Activated CD8-positive, alpha-beta memory T cell treated with anti-CD3 and anti-CD28 coated beads, Interleukin-2, amount 10 ng/mL, durations not matched to agents 7 days and 5 days (primary cell): ENCODE measurements around the gene MB21D2. TPM values are rescaled to one million over a fixed set of nuclear protein-coding genes. Genes with fewer than 3 reads are reported as not detected.
A peak's percentile ranks its signal among the peaks of the same experiment; 100 is the strongest.

Experiments used
- ATAC-seq: fragments of 150-1000 bp; cut with Tn5 transposase; one replicate; pipeline ENCODE4 v1.10.0; 2021; ENCODE audit warnings: moderate library complexity
- CTCF ChIA-PET: fragments of 350-600 bp; sonication (Branson Sonifier 250); formaldehyde crosslinking; loops from one replicate; lab custom pipeline; 2021; ENCODE audit warnings: antibody characterized with exemption; lab: Charles Lee
- DNase-seq: peaks from one replicate; pipeline ENCODE4 v3.0.0-alpha.2; 2020
- H3K27ac Mint-ChIP-seq: one replicate; pipeline ENCODE4 v1.8.0; 2021; ENCODE audit warnings: mild to moderate bottlenecking, mixed read lengths
- H3K27me3 Mint-ChIP-seq: one replicate; pipeline ENCODE4 v1.8.0; 2021; ENCODE audit warnings: mixed read lengths
- H3K36me3 Mint-ChIP-seq: one replicate; pipeline ENCODE4 v1.8.0; 2021; ENCODE audit warnings: mild to moderate bottlenecking, mixed read lengths
- H3K4me1 Mint-ChIP-seq: one replicate; pipeline ENCODE4 v1.8.0; 2021; ENCODE audit warnings: mixed read lengths
- H3K4me3 Mint-ChIP-seq: one replicate; pipeline ENCODE4 v1.8.0; 2021; ENCODE audit warnings: mild to moderate bottlenecking, moderate library complexity, mixed read lengths
- H3K9me3 Mint-ChIP-seq: one replicate; pipeline ENCODE4 v1.8.0; 2022; ENCODE audit warnings: low read depth, mixed read lengths
- total RNA-seq, 2 experiments: library from RNA; stranded (reverse); gene quantifications; one replicate each; pipeline ENCODE4 v1.2.3, GENCODE V29; 2021

The MB21D2 gene
- total RNA-seq, 2 experiments from 2014 or later = 2.7 to 7.0 TPM

- Mint-ChIP-seq H3K27ac (peak overlapping the region; percentile 70), H3K27me3 (peaks cover 73% of the 10 kb centered on the region), H3K36me3 (no peaks in the 10 kb centered on the region), H3K4me1 (peaks cover 25% of the 10 kb centered on the region), H3K9me3 (no peaks in the 10 kb centered on the region), H3K4me3 (peak overlapping the region; percentile 80)
- CTCF ChIA-PET = interaction anchor here (1.3 to 1.8 kb wide), 4 partner anchors 17 to 103 kb away, joined by 5 to 9 read pairs (median 6); no protein-coding TSS in a partner anchor
- ATAC-seq (no peak), DNase-seq (no peak)
These were observed 1.2 kb downstream of the MB21D2 start for GRCh38 chr3:192916371-192917027.

- Mint-ChIP-seq H3K27ac (no peak overlapping the region), H3K4me3 (peak overlapping the region; percentile 45), H3K4me1 (peaks cover 25% of the 10 kb centered on the region), H3K27me3 (peaks cover 70% of the 10 kb centered on the region), H3K36me3 (no peaks in the 10 kb centered on the region), H3K9me3 (no peaks in the 10 kb centered on the region)
- CTCF ChIA-PET = interaction anchor here (1.3 to 1.6 kb wide), 2 partner anchors 14 to 99 kb away, joined by 3 to 9 read pairs; no protein-coding TSS in a partner anchor
- DNase-seq (no peak), ATAC-seq (no peak)
These were observed 1.9 kb downstream of the MB21D2 start for GRCh38 chr3:192915722-192916121.

GRCh38 chr3:192915304-192915703 is 2.4 kb downstream of the MB21D2 start:
- Mint-ChIP-seq H3K9me3 (no peaks in the 10 kb centered on the region), H3K4me1 (peaks cover 25% of the 10 kb centered on the region), H3K4me3 (peak overlapping the region; percentile 28), H3K27ac (no peak overlapping the region), H3K36me3 (no peaks in the 10 kb centered on the region), H3K27me3 (peaks cover 66% of the 10 kb centered on the region)
- DNase-seq (no peak), ATAC-seq (no peak)
- CTCF ChIA-PET = interaction anchor here (1.3 to 1.6 kb wide), 2 partner anchors 13 to 99 kb away, joined by 3 to 9 read pairs; no protein-coding TSS in a partner anchor

DNA sequence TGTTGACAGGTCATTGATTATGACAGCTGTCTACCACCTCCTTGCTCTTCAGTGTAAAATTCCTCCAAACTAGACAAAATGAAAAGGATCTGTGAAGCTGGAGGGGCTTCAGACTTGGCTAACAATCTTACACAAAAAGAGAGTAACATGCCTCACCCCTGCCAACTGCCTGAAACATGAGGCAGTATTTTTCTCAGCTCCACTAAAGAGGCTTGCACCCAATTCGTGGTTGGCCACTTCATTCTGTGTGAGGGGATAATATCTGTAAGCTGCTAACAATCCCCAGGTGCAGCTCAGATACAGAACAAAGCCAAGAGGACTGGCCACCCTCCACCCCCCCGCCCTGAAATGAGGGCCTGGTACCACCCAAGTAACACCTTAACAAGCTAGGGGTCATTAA is 2.8 kb downstream of the MB21D2 start:
- peaks cover 61% of the 10 kb centered on the region for H3K27me3 Mint-ChIP-seq
- no peak for DNase-seq
- peaks cover 25% of the 10 kb centered on the region for H3K4me1 Mint-ChIP-seq
- H3K9me3 Mint-ChIP-seq = no peaks in the 10 kb centered on the region
- ATAC-seq = no peak
- no peaks in the 10 kb centered on the region for H3K36me3 Mint-ChIP-seq
- no peak overlapping the region for H3K4me3 Mint-ChIP-seq
- H3K27ac Mint-ChIP-seq = no peak overlapping the region
- CTCF ChIA-PET = interaction anchor here (1.3 to 1.6 kb wide), 2 partner anchors 13 to 98 kb away, joined by 3 to 9 read pairs; no protein-coding TSS in a partner anchor

DNA sequence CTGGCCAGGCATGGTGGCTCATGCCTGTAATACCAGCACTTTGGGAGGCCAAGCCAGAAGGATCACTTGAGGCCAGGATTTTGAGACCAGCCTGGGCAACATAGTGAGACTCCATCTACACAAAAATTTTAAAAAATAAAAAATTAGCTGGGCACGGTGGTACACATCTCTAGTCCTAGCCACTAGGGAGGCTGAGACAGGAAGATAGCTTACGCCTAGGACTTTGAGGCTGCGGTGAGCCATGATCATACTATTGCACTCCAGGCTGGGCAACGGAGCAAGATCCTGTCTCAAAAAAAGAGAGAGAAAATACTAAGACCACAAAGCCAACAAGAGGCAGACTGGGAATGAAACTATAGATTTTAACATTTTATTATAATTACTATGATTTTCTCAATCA is 4.1 kb downstream of the MB21D2 start:
- Mint-ChIP-seq H3K27me3 (peaks cover 48% of the 10 kb centered on the region), H3K36me3 (no peaks in the 10 kb centered on the region), H3K27ac (no peak overlapping the region), H3K4me3 (no peak overlapping the region), H3K9me3 (no peaks in the 10 kb centered on the region), H3K4me1 (peaks cover 21% of the 10 kb centered on the region)
- no peak for ATAC-seq
- DNase-seq = no peak
- CTCF ChIA-PET = interaction anchor here (0.7 kb wide), 1 partner anchor 97 kb away, joined by 3 read pairs; no protein-coding TSS in a partner anchor

GRCh38 chr3:192911293-192911692 is 6.4 kb downstream of the MB21D2 start:
- H3K27me3 Mint-ChIP-seq = peaks cover 28% of the 10 kb centered on the region
- H3K27ac Mint-ChIP-seq = no peak overlapping the region
- no peak for DNase-seq
- peaks cover 16% of the 10 kb centered on the region for H3K4me1 Mint-ChIP-seq
- no peak for ATAC-seq
- no peak overlapping the region for H3K4me3 Mint-ChIP-seq
- H3K9me3 Mint-ChIP-seq = no peaks in the 10 kb centered on the region
- H3K36me3 Mint-ChIP-seq = peaks cover 1% of the 10 kb centered on the region
- CTCF ChIA-PET = no interaction called here

- DNase-seq = no peak
- no peak for ATAC-seq
- CTCF ChIA-PET = interaction anchor here (0.8 kb wide), 1 partner anchor 84 kb away, joined by 3 read pairs; no protein-coding TSS in a partner anchor
- H3K27me3 Mint-ChIP-seq = peaks cover 4% of the 10 kb centered on the region
- no peak overlapping the region for H3K4me3 Mint-ChIP-seq
- no peaks in the 10 kb centered on the region for H3K9me3 Mint-ChIP-seq
- no peak overlapping the region for H3K27ac Mint-ChIP-seq
- H3K36me3 Mint-ChIP-seq = peaks cover 3% of the 10 kb centered on the region
- H3K4me1 Mint-ChIP-seq = peaks cover 8% of the 10 kb centered on the region
These were observed 9.9 kb downstream of the MB21D2 start for GRCh38 chr3:192907784-192908183.

DNA sequence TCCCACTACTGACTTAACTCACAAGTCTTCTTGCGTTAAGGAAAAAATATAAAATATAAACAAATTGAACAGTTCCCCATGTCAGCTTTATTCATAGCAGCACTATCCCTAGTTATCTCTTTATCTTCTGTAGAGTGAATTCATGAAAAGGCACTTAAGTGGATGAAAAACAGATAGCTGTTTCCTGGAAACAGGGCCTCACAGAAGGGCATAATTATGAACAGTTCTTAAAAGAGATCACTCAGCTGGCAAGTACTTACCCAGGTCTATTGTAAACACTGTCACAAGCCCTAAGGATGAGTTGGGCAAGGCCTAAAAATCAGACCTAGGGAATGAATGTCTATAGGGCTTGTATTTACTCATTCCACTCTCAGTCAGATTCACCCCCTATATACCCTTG is 10.7 kb downstream of the MB21D2 start:
- H3K9me3 Mint-ChIP-seq = no peaks in the 10 kb centered on the region
- no peak overlapping the region for H3K27ac Mint-ChIP-seq
- H3K4me1 Mint-ChIP-seq = peaks cover 8% of the 10 kb centered on the region
- H3K36me3 Mint-ChIP-seq = peaks cover 3% of the 10 kb centered on the region
- no peak overlapping the region for H3K4me3 Mint-ChIP-seq
- ATAC-seq (peak; percentile 47), DNase-seq (no peak)
- CTCF ChIA-PET = no interaction called here
- peaks cover 4% of the 10 kb centered on the region for H3K27me3 Mint-ChIP-seq

DNA sequence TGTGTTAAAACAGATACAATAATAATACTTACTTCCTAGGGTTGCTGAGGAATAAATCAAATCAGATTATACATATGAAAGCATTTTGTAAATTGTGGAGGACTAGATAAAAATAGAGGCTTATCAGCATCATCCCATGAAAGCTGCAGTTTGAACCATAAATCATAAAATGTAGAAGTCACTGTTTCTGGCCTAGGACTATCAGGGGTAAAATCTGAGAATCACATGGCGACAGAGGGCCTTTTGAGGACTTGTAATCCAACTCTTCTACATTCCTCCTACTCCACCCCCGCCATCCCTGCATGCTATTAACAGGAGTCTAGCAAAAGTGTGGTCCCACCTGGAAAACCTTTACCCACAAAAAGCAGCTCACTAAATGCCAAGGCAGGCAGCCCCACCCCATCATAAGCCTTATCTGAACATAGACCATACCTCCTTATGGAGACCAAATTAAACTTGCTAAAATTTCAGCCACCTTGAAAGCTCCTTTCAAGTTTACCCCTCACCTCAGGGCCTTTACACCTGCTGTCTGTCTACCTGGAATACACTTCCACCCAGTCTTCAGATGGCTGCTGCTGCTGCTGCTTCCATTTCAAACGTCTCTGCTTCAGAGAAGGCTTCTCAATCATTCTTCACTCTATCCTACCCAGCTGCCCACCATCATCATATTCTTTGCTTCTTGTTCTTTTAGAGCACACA is 11.5 kb downstream of the MB21D2 start:
- CTCF ChIA-PET = no interaction called here
- Mint-ChIP-seq H3K4me3 (no peak overlapping the region), H3K27me3 (peaks cover 4% of the 10 kb centered on the region), H3K4me1 (peaks cover 8% of the 10 kb centered on the region), H3K27ac (no peak overlapping the region), H3K36me3 (peaks cover 3% of the 10 kb centered on the region), H3K9me3 (no peaks in the 10 kb centered on the region)
- DNase-seq (no peak), ATAC-seq (no peak)

GRCh38 chr3:192904632-192905289 is 12.9 kb downstream of the MB21D2 start:
- CTCF ChIA-PET = interaction anchor here (1.1 kb wide), 1 partner anchor 668 kb away, joined by 4 read pairs; no protein-coding TSS in a partner anchor
- ATAC-seq (no peak), DNase-seq (no peak)
- Mint-ChIP-seq H3K27me3 (peaks cover 6% of the 10 kb centered on the region), H3K36me3 (peaks cover 10% of the 10 kb centered on the region), H3K27ac (no peak overlapping the region), H3K4me1 (peaks cover 11% of the 10 kb centered on the region), H3K9me3 (peaks cover 1% of the 10 kb centered on the region), H3K4me3 (no peak overlapping the region)

GRCh38 chr3:192902549-192902948 is 15.1 kb downstream of the MB21D2 start:
- peaks cover 17% of the 10 kb centered on the region for H3K36me3 Mint-ChIP-seq
- H3K9me3 Mint-ChIP-seq = peaks cover 5% of the 10 kb centered on the region
- H3K4me3 Mint-ChIP-seq = no peak overlapping the region
- CTCF ChIA-PET = interaction anchor here (1.1 kb wide), 1 partner anchor 12 kb away, joined by 3 read pairs; no protein-coding TSS in a partner anchor
- ATAC-seq (no peak), DNase-seq (no peak)
- H3K27ac Mint-ChIP-seq = no peak overlapping the region
- H3K4me1 Mint-ChIP-seq = peaks cover 26% of the 10 kb centered on the region
- peaks cover 6% of the 10 kb centered on the region for H3K27me3 Mint-ChIP-seq

DNA sequence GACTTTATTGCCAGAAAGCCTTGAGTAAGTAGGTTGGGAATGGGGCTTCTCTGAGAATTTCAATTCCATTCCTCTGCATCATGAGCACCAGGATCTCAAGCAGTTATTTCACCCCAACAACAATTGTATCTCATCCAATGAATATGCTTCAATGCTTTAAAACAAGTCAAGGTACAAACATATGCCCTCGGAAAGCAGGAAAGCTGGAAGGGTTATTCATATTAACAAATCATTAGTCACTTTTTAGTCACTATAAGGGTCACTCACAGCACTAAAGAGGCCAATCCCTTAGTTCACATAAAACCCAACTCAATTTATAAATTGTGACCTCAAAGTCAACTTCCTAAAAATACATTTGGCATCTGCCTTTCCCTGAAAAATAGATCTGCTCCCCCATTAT is 16.2 kb downstream of the MB21D2 start:
- Mint-ChIP-seq H3K4me3 (no peak overlapping the region), H3K9me3 (peaks cover 5% of the 10 kb centered on the region), H3K4me1 (peaks cover 30% of the 10 kb centered on the region), H3K27me3 (peaks cover 16% of the 10 kb centered on the region), H3K27ac (no peak overlapping the region), H3K36me3 (peaks cover 21% of the 10 kb centered on the region)
- ATAC-seq = no peak
- CTCF ChIA-PET = interaction anchor here (1.1 kb wide), 1 partner anchor 13 kb away, joined by 3 read pairs; no protein-coding TSS in a partner anchor
- DNase-seq = no peak

- Mint-ChIP-seq H3K36me3 (peaks cover 29% of the 10 kb centered on the region), H3K4me3 (no peak overlapping the region), H3K9me3 (peaks cover 8% of the 10 kb centered on the region), H3K27ac (peak overlapping the region; percentile 77), H3K27me3 (peaks cover 32% of the 10 kb centered on the region), H3K4me1 (peaks cover 43% of the 10 kb centered on the region)
- CTCF ChIA-PET = interaction anchor here (1.2 to 1.9 kb wide), 3 partner anchors 11 to 141 kb away, joined by 3 to 5 read pairs (median 4); partner anchors contain the start of gene MB21D2
- peak; percentile 20 for ATAC-seq
- no peak for DNase-seq
These were observed 18.1 kb downstream of the MB21D2 start for GRCh38 chr3:192899540-192899982.
